ENCODE results near the gene CNBP. TPM values are rescaled to one million over a fixed set of nuclear protein-coding genes. Genes with fewer than 3 reads are reported as not detected.

Gene CNBP
- total RNA-seq, 1 experiment from 2014 or later: 353 TPM

GRCh38 chr3:129187857-129188256, 4.2 kb upstream of the CNBP start:
- TF ChIP-seq ELF1 (IDR thresholded peaks at IDR 0.05; ENCODE audit: borderline replicate concordance, low read depth) (no peak), ZFX (IDR thresholded peaks at IDR 0.05) (no peak), ZNF274 (IDR thresholded peaks at IDR 0.05; ENCODE audit: low read depth, low read length) (no peak), CEBPB (IDR thresholded peaks at IDR 0.05; ENCODE audit: low read depth) (no peak), CTCF (IDR thresholded peaks at IDR 0.05 in 2 of 3, conservative IDR thresholded peaks at IDR 0.05 in 1 of 3; ENCODE audit: borderline replicate concordance in 1 of 3, insufficient read depth in 1 of 3, low read depth in 2 of 3, low read length in 2 of 3) (no peak)
- H3K9ac ChIP-seq (ENCODE audit: low read length): no peak overlapping the region
- RAD21 ChIA-PET (ENCODE audit: low non-redundant PET in 1 of 2, low total read pairs in 2 of 2, uncharacterized antibody in 2 of 2, unreplicated experiment in 2 of 2): no interaction called here
- ATAC-seq: no peak
- DNase-seq (ENCODE audit: low read depth, low spot score): no peak
- H3K79me2 ChIP-seq (ENCODE audit: insufficient read depth, low read length): peaks cover 31% of the 10 kb centered on the region
- no peaks in the 10 kb centered on the region for H3K9me3 ChIP-seq (ENCODE audit: control insufficient read depth in 1 of 2, insufficient read depth in 1 of 2, low read depth in 1 of 2, low read length in 2 of 2)
- no peaks in the 10 kb centered on the region for H3K9me2 ChIP-seq (ENCODE audit: insufficient read depth)
- H3K27ac ChIP-seq (ENCODE audit: low read depth, low read length): no peak overlapping the region
- no peaks in the 10 kb centered on the region for H3K27me3 ChIP-seq (ENCODE audit: insufficient read depth, low read length)
- H2AFZ ChIP-seq (ENCODE audit: low read depth, low read length, poor library complexity, severe bottlenecking): no peak overlapping the region
- no peak overlapping the region for H3K4me3 ChIP-seq (replicated peaks in 1 of 2; ENCODE audit: low read depth in 1 of 2, low read length in 2 of 2)
- POLR2A ChIA-PET: no interaction called here
- intact Hi-C loops (cut with micrococcal nuclease): no loop called here
- no TSS peak for BruUV-seq (replicated peaks)
- CTCF ChIA-PET: no interaction called here
- H4K20me1 ChIP-seq (ENCODE audit: insufficient read depth): no peaks in the 10 kb centered on the region
- no peaks in the 10 kb centered on the region for H3K36me3 ChIP-seq (ENCODE audit: control insufficient read depth in 1 of 2, insufficient read depth in 2 of 2, low read length in 2 of 2)
- no peak overlapping the region for H3K4me2 ChIP-seq (ENCODE audit: low read length)
- peaks cover 0 to 8% of the 10 kb centered on the region in 2 experiments; a peak in 1 of 4 replicates for H3K4me1 ChIP-seq (ENCODE audit: control insufficient read depth in 1 of 2, insufficient read depth in 2 of 2, low read length in 2 of 2)

- DNase-seq (ENCODE audit: low read depth, low spot score): no peak
- no peaks in the 10 kb centered on the region for H3K36me3 ChIP-seq (ENCODE audit: control insufficient read depth in 1 of 2, insufficient read depth in 2 of 2, low read length in 2 of 2)
- no peak overlapping the region for H3K4me3 ChIP-seq (replicated peaks in 1 of 2; ENCODE audit: low read depth in 1 of 2, low read length in 2 of 2)
- no TSS peak for BruUV-seq (replicated peaks)
- TF ChIP-seq POLR2A (IDR thresholded peaks at IDR 0.05; ENCODE audit: borderline replicate concordance, extremely low read depth, insufficient read depth, insufficient read length) (no peak), SIN3A (IDR thresholded peaks at IDR 0.05; ENCODE audit: low read depth) (no peak), SRF (IDR thresholded peaks at IDR 0.05; ENCODE audit: low read depth) (no peak), CBX3 (IDR thresholded peaks at IDR 0.05; ENCODE audit: low read depth) (no peak), ZNF274 (IDR thresholded peaks at IDR 0.05; ENCODE audit: low read depth, low read length) (no peak), TCF7L2 (IDR thresholded peaks at IDR 0.05; ENCODE audit: borderline replicate concordance, extremely low read depth, insufficient read depth, insufficient read length) (no peak), MAX (IDR thresholded peaks at IDR 0.05) (no peak)
- peak overlapping the region; percentile 84; the same call in 1 of the 2 replicates for H3K4me2 ChIP-seq (ENCODE audit: low read length)
- H3K9me2 ChIP-seq (ENCODE audit: insufficient read depth): no peaks in the 10 kb centered on the region
- no peaks in the 10 kb centered on the region for H3K9me3 ChIP-seq (ENCODE audit: control insufficient read depth in 1 of 2, insufficient read depth in 1 of 2, low read depth in 1 of 2, low read length in 2 of 2)
- ChIA-PET CTCF (interaction anchor here (2.2 kb wide), 1 partner anchor 59 kb away, joined by 8 read pairs; no protein-coding TSS in a partner anchor), RAD21 (ENCODE audit: low non-redundant PET in 1 of 2, low total read pairs in 2 of 2, uncharacterized antibody in 2 of 2, unreplicated experiment in 2 of 2) (interaction anchor here in 1 of 2 experiments (1.0 kb wide), 1 partner anchor 60 kb away, joined by 3 read pairs; no protein-coding TSS in a partner anchor), POLR2A (interaction anchor here (0.7 to 1.6 kb wide), 4 partner anchors 10 to 131 kb away, joined by 3 to 7 read pairs (median 3); a partner anchor contains a TSS)
- no peaks in the 10 kb centered on the region for H3K27me3 ChIP-seq (ENCODE audit: insufficient read depth, low read length)
- H3K79me2 ChIP-seq (ENCODE audit: insufficient read depth, low read length): peaks cover 52% of the 10 kb centered on the region
- no peak overlapping the region for H2AFZ ChIP-seq (ENCODE audit: low read depth, low read length, poor library complexity, severe bottlenecking)
- H3K9ac ChIP-seq (ENCODE audit: low read length): no peak overlapping the region
- no peak overlapping the region for H3K27ac ChIP-seq (ENCODE audit: low read depth, low read length)
- peaks cover 7 to 22% of the 10 kb centered on the region in 2 experiments for H3K4me1 ChIP-seq (ENCODE audit: control insufficient read depth in 1 of 2, insufficient read depth in 2 of 2, low read length in 2 of 2)
- ATAC-seq: no peak
- intact Hi-C loops (cut with micrococcal nuclease): loop anchor here (2.0 kb wide), 1 partner anchor 25 kb away; no protein-coding TSS in a partner anchor
- peaks cover 14% of the 10 kb centered on the region; the same call in 1 of the 2 replicates for H4K20me1 ChIP-seq (ENCODE audit: insufficient read depth)
Measured at GRCh38 chr3:129185783-129186182, 2.1 kb upstream of the CNBP start.
